DMS53 (cell line): Measurements from ENCODE around the gene KRT8.
"Not testable (repeated sequence)": the region's sequence is repeated elsewhere in the genome, so short reads cannot be mapped to it uniquely, and the experiment has no call there.

Source experiments
- DNase-seq: peaks from one replicate; lab custom pipeline; 2025; lab: John Stamatoyannopoulos, UW

Gene KRT8

DNA sequence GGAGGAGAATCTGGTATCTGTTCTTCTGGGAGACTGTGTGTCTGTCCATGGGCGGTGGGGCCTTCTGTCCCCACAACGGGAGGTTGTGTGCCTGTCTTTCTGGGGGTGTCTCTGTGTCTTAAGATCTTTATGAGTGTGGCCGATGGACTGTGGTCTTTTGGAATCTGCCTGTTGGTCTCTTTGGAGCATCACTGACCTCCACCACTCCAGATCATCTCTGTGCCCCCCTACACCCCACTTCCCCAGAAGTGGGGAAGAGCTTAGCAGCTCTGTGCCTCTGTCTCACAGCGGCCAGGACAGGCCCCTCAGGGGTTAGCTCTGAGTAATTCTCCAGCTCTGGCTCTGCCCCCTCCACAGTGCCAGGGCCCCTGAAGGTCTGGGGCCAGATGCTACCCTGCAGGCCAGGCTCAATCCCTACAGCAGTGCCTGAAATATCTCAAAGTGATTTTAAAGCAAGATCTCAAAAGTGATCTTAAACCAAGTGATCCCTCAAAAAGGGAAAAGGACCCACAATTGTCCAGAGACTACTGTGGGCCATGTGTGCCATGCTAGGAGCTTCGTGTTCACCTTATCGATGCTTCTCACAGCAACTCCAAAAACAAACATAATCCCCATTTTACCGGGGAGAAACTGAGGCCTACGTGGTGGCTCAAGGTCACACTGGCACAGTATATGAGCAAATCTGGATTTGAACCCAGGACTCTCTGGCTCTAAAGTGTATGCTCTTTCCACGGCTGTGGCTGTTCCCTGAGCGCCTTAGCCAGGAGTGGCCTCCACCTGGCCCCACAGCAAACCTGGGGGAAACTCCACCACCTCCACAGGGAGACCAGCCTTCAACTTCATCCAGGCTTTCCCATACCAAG is 30.1 kb downstream of the KRT8 start:
- no peak for DNase-seq

DNA sequence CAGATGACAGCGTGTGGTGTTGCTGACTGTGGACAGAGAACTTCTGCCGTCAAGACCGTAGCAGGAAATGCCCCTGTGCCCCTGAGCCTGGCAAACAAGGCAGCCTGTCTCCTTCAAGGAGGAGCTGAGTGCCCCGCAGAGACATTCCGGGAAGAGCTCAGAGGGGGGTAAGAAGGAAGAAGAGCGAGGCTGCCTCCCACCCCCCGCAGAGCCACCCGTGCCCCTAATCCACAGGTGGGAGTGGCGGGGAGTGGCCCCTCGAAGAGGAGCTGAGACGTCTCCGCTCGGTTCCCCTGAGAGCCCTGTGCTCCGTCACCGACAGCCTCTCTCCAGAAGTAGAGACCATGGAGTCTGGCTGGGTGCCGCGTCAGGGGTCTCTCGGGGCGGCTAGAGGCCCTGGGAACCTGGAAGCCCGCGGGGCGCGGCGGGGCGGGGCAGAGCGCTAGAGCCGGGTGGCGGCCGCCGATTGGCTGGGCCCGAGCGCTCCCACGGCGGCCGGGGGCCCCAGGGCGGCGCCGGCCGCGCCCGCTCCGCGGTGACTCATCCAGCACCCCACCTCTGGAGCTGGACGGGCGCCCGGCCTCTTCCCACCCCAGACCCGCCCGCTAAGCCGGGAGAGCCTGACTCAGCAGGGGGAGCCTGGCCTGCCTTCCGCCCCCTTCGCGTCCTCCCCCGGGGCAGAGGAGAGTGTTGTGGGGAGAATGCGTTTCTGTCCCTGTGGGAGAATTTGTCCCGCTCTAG is 30.9 kb downstream of the KRT8 start:
- peak; percentile 72 for DNase-seq

DNA sequence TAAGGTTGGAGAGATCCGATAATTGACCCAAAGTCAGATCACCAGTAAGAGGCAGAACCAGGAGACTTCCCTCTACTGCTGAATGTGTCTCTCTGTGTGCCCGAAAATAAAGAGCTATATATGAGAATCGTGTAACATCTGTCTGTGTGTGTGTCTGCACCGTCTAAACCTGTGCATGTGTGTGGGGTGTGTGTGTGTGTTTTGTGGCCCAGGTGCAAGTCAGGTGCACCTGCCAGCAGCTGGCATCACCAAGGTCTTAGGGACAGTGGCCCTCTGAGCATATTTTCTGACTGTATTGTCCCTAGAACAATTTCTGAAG is 31.4 kb downstream of the KRT8 start:
- peak; percentile 68 for DNase-seq

DNA sequence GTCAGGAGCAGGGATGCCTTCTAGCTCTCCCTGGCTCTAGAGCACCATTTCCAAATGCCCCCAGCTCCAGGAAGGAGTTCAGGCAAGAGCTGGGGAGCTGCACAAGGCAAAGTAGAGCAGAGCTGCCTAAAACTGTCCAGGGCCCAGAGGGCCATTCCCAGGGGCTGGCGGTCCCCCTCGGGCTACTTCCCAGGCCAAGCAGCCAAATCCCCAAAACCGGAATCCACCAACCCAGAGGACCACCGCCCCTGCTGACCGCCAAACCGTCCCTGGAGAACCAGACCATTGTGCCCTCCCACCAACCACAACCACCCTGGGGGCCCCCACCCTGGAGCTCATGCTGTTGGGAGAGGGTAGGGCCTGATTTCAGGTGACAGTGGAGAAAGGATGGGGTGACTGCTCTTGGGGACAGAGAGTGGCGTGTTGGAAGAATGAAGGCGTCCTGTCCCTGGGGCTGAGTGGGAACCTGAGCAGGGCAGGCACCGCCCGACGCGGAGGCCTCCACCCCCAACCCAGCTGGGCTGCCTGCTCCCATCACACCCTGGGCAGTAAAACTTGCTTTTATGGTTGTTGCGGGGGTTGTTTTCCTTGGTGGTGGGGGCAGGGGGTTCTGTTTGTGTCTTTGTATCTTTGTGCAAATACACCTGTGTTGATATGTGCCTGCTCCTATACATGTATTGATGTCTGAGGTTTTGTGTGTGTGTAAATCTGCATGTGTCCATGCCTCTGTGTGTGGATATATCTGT is 32.1 kb downstream of the KRT8 start:
- no peak for DNase-seq

DNA sequence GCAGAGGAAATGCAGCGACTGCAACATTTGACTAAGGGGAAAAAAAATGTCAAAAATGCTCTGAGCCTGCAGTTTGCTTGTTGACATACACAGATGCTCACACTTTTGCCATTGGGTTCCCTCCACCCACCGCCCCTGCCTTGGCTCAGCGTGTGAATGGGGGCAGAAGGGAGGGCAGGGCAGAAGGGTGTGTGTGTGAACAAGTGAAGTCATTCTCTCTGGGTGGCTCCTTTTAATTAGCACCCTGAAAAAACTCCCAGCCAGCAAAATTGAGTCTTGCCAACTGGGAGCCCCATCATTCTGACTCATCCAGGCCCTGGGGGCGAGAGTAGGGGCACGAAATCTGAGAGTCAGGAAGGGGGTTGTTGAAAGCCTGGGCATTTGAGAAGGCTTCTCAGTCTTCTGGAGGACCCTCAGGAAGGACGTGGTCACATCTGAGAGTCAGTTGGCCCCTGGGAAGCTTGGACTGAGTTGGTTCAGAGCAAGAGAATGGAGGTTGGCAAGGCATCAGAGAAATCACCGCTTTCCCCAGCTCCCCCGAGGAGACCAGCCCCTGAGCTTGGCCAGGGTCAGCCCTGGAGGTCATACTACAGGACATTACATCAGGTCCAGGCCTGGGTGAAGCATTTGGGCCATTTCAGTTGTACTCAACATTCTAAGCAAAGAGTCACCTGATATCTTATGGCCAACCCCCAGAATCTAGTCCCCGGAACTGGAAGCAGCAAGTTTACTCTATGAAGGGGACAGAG is 33.4 kb downstream of the KRT8 start:
- no peak for DNase-seq

DNA sequence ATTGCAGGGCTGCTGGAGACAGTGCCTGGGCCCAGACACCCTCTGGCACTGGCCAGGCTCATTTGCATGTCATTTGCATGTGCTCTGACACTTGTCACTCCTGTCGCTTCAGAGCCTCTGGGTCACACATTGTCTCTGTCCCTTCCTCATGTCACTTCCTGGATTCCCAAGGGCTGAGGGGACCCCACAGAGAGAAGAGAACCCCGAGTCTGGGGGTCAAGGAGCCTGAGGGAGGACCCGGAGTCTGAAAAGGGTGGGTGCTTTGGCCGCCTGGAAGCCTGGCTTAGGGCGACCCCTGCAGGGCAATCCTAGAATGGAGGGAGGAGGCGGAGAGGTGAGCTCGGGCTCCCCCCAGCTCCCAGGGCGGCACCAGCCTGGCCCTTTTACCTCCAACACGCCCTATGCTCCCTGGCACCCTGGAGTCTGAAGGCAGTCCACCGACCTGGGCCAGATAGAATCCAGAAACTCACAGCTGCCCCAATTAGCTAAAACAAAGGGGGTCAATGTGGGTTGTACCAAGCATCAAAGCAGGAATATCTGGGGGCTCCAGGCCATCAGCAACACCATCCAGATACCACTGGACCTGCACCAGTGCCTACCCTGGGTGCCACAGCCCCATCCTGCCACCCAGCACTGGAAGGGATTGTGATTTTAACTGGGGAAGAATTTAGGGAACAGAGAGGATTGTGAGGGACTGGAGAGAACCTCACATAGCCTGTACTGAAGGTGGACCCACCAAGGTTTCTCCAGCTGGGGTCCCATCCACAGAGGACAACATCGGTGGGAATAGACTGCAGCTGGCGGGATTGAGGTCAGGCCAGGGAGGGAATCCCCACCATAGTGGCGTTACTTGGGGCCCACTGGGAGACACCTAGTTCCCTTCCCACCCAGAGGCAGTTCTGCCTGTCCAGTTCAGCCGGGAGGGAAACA is 34.2 kb downstream of the KRT8 start:
- DNase-seq, result peak; percentile 60

DNA sequence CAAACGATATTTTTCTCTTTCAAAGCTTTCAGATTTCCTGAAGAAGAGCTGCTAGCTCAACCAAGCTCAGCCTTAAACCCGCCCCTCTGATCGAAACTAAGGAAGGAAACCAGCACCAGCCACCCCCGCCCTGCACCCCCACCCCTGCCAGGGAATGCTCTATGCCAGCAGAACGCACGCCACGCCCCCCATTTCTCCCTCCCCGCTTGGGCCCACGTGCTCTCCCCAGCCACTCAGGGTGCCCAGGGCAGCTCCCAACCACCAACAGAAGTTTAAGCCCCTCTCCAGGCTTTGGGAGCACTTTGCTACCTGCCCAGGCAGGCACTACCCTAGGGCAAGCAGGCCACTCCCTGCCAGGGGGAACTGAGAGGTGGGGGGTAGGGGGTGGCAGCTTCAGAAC is 37.2 kb downstream of the KRT8 start:
- no peak for DNase-seq

DNA sequence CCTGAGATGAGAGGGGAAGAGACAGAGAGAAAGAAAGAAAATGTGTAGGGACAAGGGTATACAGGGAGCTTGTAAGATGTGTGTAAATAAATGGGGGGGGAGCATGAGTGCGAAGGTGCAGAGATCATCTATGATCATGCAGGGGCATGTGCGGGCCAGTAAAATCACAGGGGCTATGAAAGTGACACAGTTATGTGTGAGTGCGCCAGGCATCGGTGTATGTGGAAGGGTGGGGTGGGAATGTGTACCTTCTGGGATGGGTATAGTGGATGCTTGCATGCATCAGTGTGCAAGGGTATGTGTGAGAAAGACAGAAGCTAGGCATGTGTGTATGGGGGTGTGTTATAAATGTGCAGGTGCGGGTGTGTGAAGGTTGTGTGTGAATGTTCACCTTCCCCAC is 37.7 kb downstream of the KRT8 start:
- no peak for DNase-seq

DNA sequence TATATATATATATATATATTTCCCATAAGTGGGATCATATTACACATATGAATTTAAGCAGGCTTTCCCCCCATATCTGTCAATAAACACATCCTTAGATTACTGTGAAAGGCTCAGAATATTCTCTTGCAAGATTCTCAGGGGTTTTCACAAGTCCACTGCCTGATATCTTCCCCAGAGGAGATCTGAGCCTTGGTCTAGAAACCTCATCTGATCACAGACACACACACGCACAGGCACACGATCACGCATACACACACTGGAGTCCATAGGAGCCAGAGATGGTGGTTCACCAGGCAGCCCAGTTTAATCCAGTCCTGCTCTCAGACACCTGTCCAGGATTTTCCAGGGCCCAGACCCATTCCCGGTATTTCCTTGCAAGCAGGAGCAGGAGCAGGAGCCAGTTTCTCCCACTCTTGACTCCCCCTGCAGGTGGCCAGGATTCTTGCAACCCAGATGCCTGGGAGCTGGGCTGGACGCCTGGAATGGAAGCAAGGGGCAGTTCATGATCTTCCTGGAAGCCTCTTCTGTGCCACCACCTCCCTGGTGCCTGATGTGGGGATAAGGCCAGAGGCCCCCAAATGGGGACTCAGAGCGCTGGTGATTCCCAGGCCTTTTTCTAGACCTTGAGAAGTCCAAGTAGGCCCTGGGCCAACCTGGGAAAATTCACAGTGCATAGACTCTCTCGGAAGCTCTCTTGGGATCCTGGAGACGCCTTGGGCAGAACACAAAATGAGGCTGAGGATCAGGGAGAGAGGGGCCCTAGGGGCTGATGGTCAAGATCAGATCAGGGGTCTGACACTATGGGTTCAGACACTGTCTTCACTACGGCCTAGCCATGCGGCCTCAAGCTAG is 39.6 kb downstream of the KRT8 start:
- peak; percentile 90 for DNase-seq

DNA sequence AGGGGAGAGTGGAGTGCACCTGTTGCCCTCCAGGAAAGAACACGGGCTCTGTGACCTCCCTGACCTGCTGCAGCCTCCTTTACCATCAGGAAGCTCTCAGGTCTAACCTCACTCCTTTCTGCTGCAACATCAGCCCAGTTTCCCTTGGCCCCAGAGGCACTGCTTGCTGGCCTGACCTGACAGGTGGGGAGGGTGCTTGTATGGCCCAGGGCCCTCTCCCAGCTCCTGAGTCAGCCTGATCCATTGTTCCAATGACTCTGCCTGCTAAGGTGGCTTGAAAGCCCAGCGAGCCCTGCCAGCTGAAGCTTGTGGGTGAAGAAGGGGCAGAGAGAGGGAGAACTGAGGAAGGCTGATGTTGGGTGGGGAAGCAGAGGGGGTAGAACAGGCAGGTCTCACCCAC is 42.9 kb downstream of the KRT8 start:
- peak; percentile 44 for DNase-seq

DNA sequence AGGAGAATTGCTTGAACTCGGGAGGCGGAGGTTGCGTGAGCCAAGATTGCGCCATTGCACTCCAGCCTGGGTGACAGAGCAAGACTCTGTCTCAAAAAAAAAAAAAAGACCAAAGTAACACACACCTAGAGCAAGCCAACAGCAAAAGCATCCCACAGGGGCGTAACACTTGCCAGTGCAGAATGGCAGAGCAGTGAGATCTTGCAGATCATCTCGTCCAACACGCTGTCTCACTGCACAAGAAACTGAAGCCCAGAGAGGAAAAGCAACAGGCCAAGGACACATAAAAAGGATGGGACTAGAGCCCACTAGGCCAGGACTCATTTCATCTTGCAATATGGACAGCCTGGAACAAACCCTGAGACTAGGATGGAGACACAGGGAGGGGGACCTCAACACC is 43.4 kb downstream of the KRT8 start:
- no peak for DNase-seq

DNA sequence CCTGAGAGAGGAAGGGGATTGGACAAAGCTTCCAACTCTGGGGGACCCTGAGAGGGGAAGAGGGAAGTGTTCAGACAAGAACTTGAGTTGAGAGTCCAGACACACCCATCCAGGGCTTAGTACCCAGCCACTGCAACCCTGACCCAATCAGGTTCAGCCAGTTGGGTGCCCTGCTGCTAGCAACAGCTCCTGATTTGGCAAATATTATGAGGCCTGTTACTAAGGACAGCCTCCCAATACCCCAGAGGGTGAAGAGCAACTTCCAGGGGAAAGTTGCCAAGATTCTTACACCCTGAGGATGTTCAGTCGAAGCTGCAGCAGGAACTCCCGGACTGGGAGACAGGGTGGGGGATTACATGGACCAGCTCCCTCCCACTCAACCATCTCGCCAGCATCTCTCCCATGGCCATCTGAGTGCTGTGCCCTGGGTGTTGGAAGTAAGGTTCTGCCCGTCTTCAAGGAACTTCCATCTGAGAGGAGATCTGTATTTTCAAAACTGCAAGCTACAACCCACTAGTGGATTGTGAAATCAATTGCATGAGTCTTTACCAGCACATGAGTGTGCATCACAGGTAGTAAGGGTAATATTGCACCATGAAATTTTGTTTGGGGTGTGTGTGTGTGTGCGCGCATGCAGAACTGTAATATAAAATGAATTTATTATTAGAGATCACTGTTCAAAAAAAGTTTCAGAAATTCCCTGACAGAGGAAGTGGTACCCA is 44.6 kb downstream of the KRT8 start:
- DNase-seq, result peak; percentile 18

DNA sequence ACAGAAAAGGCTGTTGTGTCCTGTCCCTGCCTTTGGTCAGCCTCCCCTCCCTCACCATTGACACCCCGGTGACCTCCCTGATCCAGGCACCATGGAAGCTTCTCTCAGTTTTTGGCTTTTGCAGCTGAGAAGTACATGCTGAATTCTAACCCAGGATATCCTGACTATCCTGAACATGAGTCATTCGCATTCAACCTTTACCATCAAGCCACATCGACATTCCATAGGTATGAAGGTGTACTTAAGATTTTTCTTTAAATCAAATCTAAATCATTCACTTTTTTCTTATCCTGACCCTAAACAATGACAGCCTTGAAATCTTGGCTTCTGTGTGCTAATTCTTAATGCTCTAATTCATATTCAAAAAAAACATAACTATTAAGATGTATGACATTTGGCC is 47.4 kb downstream of the KRT8 start:
- no peak for DNase-seq

DNA sequence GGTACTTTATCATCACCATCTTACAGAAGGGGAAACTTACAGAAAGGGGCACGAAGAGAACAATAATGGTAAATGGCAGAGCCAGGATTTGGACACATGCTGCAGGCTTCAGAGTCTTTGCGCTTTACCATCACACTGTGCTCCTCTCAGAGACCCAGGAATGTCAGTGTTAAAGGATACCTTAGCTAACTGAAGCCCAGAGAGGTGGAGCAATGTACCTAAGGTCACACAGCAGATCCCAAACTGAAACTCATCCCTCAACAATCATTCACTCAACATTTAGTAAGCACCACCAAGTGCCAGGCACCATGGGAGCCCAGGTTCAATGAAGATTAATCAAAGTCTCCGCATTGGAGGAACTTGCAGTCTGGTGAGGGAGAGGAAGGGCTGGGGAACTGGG is 48.1 kb downstream of the KRT8 start:
- no peak for DNase-seq

DNA sequence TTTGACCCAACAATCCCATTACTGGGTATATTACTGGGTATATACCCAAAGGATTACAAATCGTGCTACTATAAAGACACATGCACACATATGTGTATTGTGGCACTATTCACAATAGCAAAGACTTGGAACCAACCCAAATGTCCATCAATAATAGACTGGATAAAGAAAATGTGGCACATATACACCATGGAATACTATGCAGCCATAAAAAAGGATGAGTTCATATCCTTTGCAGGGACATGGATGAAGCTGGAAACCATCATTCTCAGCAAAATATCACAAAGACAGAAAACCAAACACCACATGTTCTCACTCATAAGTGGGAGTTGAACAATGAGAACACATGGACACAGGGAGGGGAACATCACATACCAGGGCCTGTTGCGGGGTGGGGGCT is 48.8 kb downstream of the KRT8 start:
- not testable (repeated sequence) for DNase-seq

DNA sequence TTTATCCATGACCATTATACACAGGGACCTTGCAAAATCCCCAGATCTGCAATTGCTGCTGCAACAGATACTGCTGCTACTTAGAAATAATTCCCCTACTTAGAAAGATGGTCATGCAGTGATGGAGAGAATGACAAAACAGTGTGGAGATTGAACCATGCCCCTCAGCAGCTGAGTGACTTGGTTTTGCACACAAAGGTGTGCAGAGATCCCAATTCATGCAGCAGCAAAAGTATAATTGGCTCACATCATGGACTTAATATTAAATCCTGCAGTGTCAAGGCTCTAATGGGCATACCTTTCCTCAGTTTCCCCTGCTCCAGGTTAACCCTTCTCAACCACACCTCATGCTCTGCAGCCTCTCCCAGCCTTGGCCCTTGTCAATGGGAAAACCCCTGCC is 53.1 kb downstream of the KRT8 start:
- no peak for DNase-seq

DNA sequence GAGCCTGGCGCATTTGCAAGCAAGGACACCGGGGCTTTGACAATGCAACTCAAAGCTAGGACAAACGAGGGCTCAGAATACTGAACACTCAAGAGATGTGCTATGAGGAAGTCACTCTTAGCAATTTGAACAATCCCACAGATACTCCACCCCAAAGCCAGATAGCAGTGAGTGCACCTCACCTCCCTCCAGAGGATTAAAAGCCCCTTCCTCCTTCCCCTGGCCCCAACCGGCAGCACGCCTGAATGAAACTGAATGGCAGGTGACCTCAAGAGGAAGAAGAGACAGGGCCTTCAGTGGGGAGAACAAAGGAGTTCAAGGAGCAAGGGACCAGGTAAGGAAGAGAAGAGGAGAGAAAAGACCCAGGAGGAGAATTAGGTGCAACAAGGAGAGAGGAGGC is 54.2 kb downstream of the KRT8 start:
- DNase-seq, result no peak

DNA sequence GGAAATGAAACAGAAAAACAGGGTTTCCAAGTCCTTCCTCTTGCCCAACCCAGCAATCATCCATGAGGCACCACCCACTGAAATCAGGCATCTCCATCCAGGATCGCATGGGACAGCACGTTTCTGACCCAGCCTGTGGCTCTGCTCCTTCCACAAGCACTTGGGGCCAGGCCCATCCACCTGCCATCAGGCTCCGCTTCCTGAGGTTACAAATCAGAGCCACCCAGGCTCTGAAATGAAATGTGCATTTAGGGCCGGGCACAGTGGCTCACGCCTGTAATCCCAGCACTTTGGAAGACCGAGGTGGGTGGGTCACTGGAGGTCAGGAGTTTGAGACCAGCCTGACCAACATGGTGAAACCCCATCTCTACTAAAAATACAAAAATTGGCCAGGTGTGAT is 55.4 kb downstream of the KRT8 start:
- no peak for DNase-seq

DNA sequence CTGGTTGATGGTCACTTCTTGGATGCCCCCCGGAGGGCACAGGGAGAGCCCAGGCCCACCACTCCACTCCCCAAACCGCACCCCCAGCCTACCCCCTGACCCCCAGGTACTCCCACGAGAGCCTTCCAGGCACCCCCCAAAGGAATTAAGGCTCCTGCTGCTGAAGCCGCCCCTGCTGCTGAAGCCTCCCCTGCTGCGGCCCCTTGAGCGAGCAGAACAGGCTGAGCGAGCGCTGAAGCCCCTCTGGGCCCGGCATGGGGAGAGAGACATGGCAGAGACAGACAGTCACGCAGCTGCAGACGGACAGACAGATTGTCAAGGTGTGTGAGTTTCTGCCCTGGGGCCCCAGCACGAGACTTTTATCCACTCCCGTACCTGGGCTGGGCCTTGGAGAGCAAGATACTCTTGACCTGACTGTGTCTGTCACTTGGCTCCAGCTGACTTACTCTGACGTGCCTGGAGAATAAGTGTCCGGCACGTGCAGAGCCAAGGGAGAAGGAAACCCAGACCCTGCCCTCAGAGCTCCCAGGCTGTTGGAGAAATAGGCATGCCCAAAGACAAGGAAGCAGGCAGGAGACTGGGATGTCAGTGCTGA is 56.1 kb downstream of the KRT8 start, which contains the start of gene KRT78:
Gene KRT78 (minus strand): TSS at position 334 of the 595 bp plus-strand sequence. CDS start 64 bp downstream, at position 270.
- DNase-seq, result no peak
